OCI-M1 (cell line): Measurements from ENCODE around the gene MB.
A peak's percentile ranks its signal among the peaks of the same experiment; 100 is the strongest.

Experiments used
- DNase-seq: peaks from one replicate; lab custom pipeline; 2025; lab: John Stamatoyannopoulos, UW

The MB gene

GRCh38 chr22:35615156-35615555, 2.0 kb downstream of the MB start:
- peak; percentile 56 for DNase-seq

DNA sequence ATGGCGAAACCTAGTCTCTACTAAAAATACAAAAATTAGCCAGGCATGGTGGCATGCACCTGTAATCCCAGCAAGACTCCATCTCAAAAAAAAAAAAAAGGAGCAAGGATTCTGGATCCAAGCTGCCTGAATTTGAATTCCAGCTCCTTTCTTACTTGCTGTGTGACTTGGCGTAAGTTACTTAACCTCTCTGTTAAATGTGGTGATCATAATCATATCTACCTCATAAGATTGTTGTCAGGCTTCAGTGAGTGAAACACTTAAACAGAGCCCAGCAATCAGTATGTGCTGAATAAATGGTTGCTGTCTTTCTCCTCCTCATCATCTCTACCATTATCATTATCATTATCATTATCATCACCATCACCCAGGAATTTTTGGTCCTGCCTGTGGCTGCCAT, 2.7 kb downstream of the MB start:
- DNase-seq = no peak

DNA sequence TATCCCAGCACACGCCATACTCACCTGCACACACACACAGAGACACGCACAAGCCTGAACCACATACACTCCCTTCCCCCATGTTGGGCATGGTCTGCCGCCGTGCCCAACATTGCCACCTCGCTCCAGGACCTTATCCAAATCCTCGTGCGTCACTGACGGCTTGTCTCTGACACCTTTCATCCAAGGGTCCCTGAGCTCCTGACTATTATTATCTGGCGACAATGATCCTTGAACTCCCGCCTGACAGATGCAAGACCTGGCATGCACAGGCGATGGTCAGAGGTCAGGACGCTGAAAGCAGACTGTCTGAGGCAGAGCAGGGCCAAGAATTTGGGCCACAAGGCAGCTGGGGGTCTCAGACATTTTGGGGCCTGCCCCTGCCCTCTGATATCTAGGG, 4.2 kb downstream of the MB start:
- DNase-seq = no peak

DNA sequence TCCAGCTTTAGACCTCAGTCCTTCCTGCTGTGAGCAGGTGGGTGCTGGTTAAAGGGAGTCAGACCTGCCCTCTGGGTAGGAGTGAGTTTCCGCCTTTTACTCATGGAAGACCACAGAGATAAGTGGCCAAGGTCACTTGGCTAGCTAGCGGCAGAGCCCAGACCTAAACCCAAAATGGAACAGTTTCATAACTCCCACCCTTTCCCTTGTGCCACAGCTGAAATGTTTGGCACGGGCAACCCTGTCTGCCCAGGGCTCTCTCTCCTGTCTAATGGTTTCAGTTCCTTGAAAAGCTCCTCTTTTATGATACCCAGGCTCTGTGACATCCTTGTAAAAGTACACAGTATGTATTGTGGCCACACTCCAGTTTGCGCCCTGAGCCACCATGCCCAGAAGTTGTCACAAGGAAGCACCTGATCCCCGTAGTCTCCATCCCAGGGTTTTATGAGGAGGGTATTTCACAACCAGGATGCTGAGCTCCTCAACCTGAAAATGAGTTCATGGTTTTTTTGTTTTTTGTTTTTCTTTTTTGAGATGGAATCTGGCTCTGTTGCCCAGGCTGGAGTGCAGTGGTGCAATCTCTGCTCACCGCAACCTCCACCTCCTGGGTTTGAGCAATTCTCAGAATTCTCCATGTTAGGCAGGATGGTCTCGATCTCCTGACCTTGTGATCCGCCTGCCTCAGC, 5.1 kb downstream of the MB start:
- DNase-seq = peak; percentile 13

GRCh38 chr22:35611200-35611890, 5.8 kb downstream of the MB start:
- no peak for DNase-seq

GRCh38 chr22:35610741-35611140, 6.4 kb downstream of the MB start:
- no peak for DNase-seq

GRCh38 chr22:35609761-35610160, 7.4 kb downstream of the MB start:
- DNase-seq = no peak

- DNase-seq = no peak
These were observed 7.9 kb downstream of the MB start for GRCh38 chr22:35609261-35609660.

GRCh38 chr22:35608088-35608487, 9.0 kb downstream of the MB start:
- no peak for DNase-seq

- DNase-seq = no peak
These were observed 10.2 kb downstream of the MB start for GRCh38 chr22:35606916-35607315.

- no peak for DNase-seq
These were observed 11.2 kb downstream of the MB start for GRCh38 chr22:35605851-35606481.

DNA sequence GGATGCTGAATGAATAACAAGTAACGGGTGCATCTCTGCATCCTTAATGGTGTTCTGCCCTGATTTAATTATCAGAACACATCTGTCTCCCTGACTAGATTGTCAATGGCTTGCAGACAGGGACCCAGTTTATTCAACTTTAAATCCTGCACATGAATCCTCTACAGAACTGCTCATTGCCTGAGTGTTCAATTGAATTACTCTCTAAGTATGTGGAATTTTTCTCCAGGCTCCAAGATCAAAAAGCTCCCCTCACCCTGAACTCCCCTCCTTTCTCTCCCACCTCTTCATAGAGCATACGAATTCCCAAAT, 11.8 kb downstream of the MB start:
- DNase-seq = no peak

DNA sequence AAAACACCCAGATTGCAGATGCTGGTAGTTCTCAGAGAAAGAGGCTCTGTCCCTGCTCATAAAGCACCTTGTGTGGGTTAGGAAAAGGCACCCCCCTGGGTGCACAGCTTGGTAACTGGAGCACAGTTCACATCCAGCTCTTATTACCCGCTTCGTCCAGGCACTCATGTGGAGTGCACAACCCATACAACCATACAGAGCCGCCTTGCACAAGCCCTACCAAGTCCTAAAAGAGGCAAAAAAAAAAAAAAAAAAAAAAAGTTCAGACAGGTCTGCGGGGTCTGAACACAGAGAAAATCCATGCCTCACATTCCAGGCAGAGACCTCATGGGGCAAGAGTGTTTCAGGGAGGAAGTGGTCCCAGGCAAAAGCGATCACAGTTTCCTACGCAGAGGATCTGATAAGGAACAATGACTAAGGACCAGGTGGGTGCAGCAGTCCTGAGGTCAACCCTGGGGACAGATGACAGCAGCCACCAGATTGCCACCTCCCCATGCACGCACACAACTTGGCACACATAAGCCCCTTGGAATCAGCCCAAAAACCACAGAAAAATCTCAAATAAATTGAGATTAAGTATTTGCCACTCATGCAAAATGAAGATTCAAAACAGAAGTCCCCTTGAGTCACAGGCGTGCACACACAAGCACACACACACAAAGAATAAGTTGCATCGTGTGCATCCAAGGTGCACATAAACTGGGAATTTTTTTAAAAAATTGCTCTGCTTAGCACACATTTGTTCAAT, 12.3 kb downstream of the MB start:
- DNase-seq = peak; percentile 56

DNA sequence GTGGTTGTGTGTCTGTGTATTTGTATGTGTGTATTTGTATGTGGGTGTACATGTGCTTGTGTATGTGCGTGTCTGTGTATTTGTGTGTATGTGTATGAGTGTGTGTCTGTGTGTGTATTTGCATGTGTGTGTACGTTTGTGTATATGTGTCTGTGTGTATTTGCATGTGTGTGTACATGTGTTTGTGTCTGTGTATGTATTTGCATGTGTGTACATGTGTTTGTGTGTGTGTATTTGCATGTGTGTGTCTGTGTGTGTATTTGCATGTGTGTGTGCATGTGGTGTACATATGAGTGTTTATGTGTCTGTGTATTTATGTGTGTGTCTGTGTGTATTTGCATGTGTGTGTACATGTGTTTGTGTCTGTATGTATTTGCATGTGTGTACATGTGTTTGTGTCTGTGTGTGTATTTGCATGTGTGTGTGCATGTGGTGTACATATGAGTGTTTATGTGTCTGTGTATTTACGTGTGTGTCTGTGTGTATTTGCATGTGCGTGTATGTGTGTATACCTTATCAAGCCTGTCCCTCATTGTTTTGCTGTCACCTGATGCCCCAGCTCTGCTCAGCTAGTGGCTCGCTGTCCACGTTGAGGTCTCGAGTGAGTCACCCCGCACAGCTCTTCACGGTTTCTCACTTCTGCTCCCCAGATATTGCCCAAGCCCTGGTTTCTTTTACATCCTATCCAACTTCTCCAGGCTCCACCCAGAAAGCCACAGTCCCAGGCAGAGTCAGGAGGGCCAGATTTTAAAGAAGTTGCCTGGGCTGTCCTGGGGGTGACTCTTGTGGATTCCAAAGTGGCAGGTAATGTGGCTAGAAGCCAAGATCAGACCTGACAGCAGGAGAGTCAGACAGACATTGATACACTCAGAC, 15.2 kb downstream of the MB start:
- DNase-seq = peak; percentile 40

GRCh38 chr22:35601013-35601580, 16.0 kb downstream of the MB start:
- no peak for DNase-seq

GRCh38 chr22:35600476-35600875, 16.7 kb downstream of the MB start:
- no peak for DNase-seq

DNA sequence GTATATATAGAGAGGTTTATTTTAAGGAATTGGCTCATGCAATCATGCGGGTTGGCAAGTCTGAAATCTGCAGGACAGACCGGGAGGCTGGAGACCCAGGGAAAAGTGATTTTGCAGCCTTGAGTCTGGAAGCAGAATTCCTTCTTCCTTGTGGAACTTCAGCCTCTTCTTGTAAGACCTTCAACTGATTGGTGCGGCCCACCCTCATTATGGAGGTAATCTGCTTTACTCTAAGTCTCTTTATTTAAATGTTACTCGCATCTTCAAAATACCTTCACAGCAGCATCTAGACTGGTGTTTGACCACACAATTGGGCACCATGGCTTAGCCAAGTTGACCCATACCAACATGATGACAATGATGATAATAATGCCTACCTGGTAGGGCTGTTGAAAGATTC, 17.8 kb downstream of the MB start:
- DNase-seq = no peak

DNA sequence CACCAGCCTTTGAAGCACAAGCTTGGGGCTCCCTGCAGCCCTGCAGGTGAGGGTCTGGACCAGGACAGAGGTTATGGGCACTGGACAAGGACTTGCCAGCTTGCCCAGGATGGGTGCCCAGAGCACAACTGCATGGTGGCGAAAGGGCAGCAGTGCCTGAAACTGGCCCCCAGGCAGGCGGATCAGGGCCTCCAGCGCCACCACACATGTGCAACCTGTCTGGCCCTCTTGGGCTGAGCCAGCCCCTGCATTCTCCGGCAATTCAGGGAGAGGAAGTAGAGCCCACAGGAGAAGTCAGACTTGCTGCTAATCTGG, 18.8 kb downstream of the MB start:
- DNase-seq = no peak

GRCh38 chr22:35597692-35598395, 19.3 kb downstream of the MB start:
- no peak for DNase-seq

- no peak for DNase-seq
These were observed 20.3 kb downstream of the MB start for GRCh38 chr22:35596821-35597220.

DNA sequence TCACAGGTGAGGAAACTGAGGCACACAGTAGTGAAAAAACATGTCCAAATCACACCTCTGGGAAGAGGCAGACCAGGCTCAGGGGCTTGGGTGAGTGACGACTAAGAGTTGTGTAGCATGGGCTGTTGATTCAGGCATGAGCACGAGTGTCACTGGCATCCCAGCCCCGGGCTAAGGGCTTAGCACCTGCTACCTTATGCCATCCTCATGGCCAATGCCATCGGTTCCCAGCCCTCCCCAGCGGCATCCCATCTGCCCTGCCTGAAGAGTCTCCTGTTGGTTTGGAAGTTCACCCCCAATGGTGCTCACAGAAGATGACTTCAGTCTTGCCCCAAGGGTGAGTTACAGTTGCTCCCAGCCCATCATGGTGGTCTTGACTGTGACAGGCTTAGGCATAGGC, 22.4 kb downstream of the MB start:
- no peak for DNase-seq
